Sigmoid colon (tissue), 4 donors: Measurements from ENCODE around the gene HDAC8.

Source experiments
- CTCF ChIP-seq, 4 experiments: fragments of 450-650 bp in 3 of 4; fragments of 200-600 bp in 1 of 4; IDR thresholded peaks; one replicate each; pipeline ENCODE4 v1.5.1; 2016 to 2019; ENCODE audit warnings: antibody characterized with exemption in 4 of 4, mild to moderate bottlenecking in 3 of 4, moderate library complexity in 2 of 4
- EP300 ChIP-seq, 4 donors: sonication (generic); formaldehyde crosslinking; IDR thresholded peaks; one replicate each; pipeline ENCODE4 v1.6.1; 2017; ENCODE audit warnings: antibody characterized with exemption in 4 of 4

- TF ChIP-seq CTCF (IDR thresholded peaks at IDR 0.05) (no peak), EP300 (IDR thresholded peaks at IDR 0.05) (no peak)
Measured at GRCh38 chrX:72297953-72298730, 274.5 kb downstream of the HDAC8 start.
